GM23338 (cell line): ENCODE data around the gene TMTC4. TPM values are rescaled to one million over a fixed set of nuclear protein-coding genes. Genes with fewer than 3 reads are reported as not detected.

Source experiments
- ATAC-seq: fragments of 200-7000 bp; cut with Tn5 transposase; 3 replicates; pipeline ENCODE4 v1.9.1; 2020
- DNase-seq: peaks from one replicate; pipeline ENCODE4 v3.0.0-alpha.2; 2015; ENCODE audit warnings: low spot score
- H2AFZ ChIP-seq: fragments of 200-600 bp; sonication (generic); 2 replicates; pipeline ENCODE4 v1.8.0; 2016; ENCODE audit warnings: antibody characterized with exemption, mild to moderate bottlenecking, moderate library complexity
- H3F3A ChIP-seq: fragments of 200-600 bp; sonication (generic); replicated peaks from 2 replicates; pipeline ENCODE4 v1.8.0; 2017; ENCODE audit warnings: antibody characterized with exemption, mixed run types, low read depth
- H3K27ac ChIP-seq: fragments of 200-600 bp; sonication (generic); 2 replicates; pipeline ENCODE4 v1.6.1; 2016; ENCODE audit warnings: low read depth
- H3K27me3 ChIP-seq: fragments of 200-600 bp; sonication (generic); 2 replicates; pipeline ENCODE4 v1.8.0; 2016; ENCODE audit warnings: mild to moderate bottlenecking, mixed run types, moderate library complexity; ENCODE audit not compliant: insufficient read depth
- H3K36me3 ChIP-seq: fragments of 200-600 bp; sonication (generic); 2 replicates; pipeline ENCODE4 v1.8.0; 2016; ENCODE audit warnings: mild to moderate bottlenecking; ENCODE audit not compliant: insufficient read depth
- H3K4me1 ChIP-seq: fragments of 200-600 bp; sonication (generic); 2 replicates; pipeline ENCODE4 v1.8.0; 2016; ENCODE audit warnings: mild to moderate bottlenecking, moderate library complexity; ENCODE audit not compliant: insufficient read depth
- H3K4me2 ChIP-seq: fragments of 200-600 bp; sonication (generic); 2 replicates; pipeline ENCODE4 v1.7.1; 2017; ENCODE audit warnings: mixed run types
- H3K4me3 ChIP-seq: fragments of 200-600 bp; sonication (generic); 2 replicates; pipeline ENCODE4 v1.6.1; 2016; ENCODE audit warnings: mixed run types
- H3K79me2 ChIP-seq: fragments of 200-600 bp; sonication (generic); replicated peaks from 2 replicates; pipeline ENCODE4 v1.8.0; 2017; ENCODE audit warnings: mild to moderate bottlenecking; ENCODE audit not compliant: insufficient read depth
- H3K9me2 ChIP-seq: fragments of 200-600 bp; sonication (generic); 2 replicates; pipeline ENCODE4 v1.8.0; 2017; ENCODE audit not compliant: insufficient read depth
- H4K20me1 ChIP-seq: fragments of 200-600 bp; sonication (generic); replicated peaks from 2 replicates; pipeline ENCODE4 v1.8.0; 2017; ENCODE audit warnings: mild to moderate bottlenecking; ENCODE audit not compliant: insufficient read depth
- H3K27ac Mint-ChIP-seq: 2 replicates; pipeline ENCODE4 v1.8.0; 2020; ENCODE audit warnings: inconsistent platforms, mild to moderate bottlenecking, moderate library complexity, mixed read lengths
- H3K27me3 Mint-ChIP-seq: 3 replicates; pipeline ENCODE4 v1.8.0; 2022; ENCODE audit warnings: low read depth, mild to moderate bottlenecking, moderate library complexity, mixed read lengths, inconsistent platforms; ENCODE audit not compliant: insufficient read depth, poor library complexity
- H3K36me3 Mint-ChIP-seq: 3 replicates; pipeline ENCODE4 v1.8.0; 2021; ENCODE audit warnings: low read depth, mild to moderate bottlenecking, inconsistent platforms, moderate library complexity, mixed read lengths
- H3K4me1 Mint-ChIP-seq: 3 replicates; pipeline ENCODE4 v1.8.0; 2020; ENCODE audit warnings: mild to moderate bottlenecking, inconsistent platforms, mixed read lengths
- H3K4me3 Mint-ChIP-seq: 3 replicates; pipeline ENCODE4 v1.8.0; 2021; ENCODE audit warnings: moderate library complexity, mild to moderate bottlenecking, inconsistent platforms, mixed read lengths
- H3K9me3 Mint-ChIP-seq: 3 replicates; pipeline ENCODE4 v1.8.0; 2020; ENCODE audit warnings: moderate library complexity, mild to moderate bottlenecking, inconsistent platforms, mixed read lengths
- CREB1 ChIP-seq: fragments of 250-450 bp; sonication (Bioruptor Pico); IDR thresholded peaks from 2 replicates; pipeline ENCODE4 v1.5.0; 2020; ENCODE audit warnings: low read depth, mild to moderate bottlenecking, moderate library complexity
- EZH2 ChIP-seq: fragments of 200-600 bp; sonication (generic); IDR thresholded peaks from one replicate; pipeline ENCODE4 v1.8.0; 2017; ENCODE audit warnings: antibody characterized with exemption, mild to moderate bottlenecking, low read depth; ENCODE audit not compliant: unreplicated experiment
- EZH2phosphoT487 ChIP-seq: fragments of 200-600 bp; sonication (generic); IDR thresholded peaks from one replicate; pipeline ENCODE4 v1.8.1; 2018; ENCODE audit warnings: antibody characterized with exemption; ENCODE audit not compliant: unreplicated experiment
- JUNB ChIP-seq: IDR thresholded peaks from one replicate; pipeline ENCODE4 v1.6.1; 2016; ENCODE audit warnings: antibody characterized with exemption; ENCODE audit not compliant: unreplicated experiment
- NANOG ChIP-seq: IDR thresholded peaks from 2 replicates; pipeline ENCODE4 v1.6.1; 2016; ENCODE audit warnings: antibody characterized with exemption, borderline replicate concordance
- POLR2AphosphoS5 ChIP-seq: IDR thresholded peaks from 2 replicates; pipeline ENCODE4 v1.6.1; 2016; ENCODE audit warnings: antibody characterized with exemption, low read depth
- STAT1 ChIP-seq: IDR thresholded peaks from one replicate; pipeline ENCODE4 v1.6.1; 2016; ENCODE audit warnings: antibody characterized with exemption; ENCODE audit not compliant: unreplicated experiment
- ZNF114 ChIP-seq: fragments of 250-450 bp; sonication (Bioruptor Pico); IDR thresholded peaks from 2 replicates; pipeline ENCODE4 v1.5.0; 2020; ENCODE audit warnings: mild to moderate bottlenecking, moderate library complexity
- ZNF331 ChIP-seq: fragments of 250-450 bp; sonication (Bioruptor Pico); IDR thresholded peaks from 2 replicates; pipeline ENCODE4 v1.5.0; 2020; ENCODE audit warnings: low read depth, mild to moderate bottlenecking, moderate library complexity
- polyA plus RNA-seq: library from polyadenylated mRNA; unstranded; fragments of >200 nt; fragmentation: Nextera tagmentation; extraction: Ambion mirVana; gene quantifications from 2 replicates; pipeline ENCODE4 v1.2.1, GENCODE V29; 2016
- total RNA-seq: library from RNA; depleted of rRNA; stranded (reverse); fragments of >200 nt; shearing (Covaris generic); gene quantifications from 2 replicates; pipeline ENCODE4 v1.2.3, GENCODE V29; 2014
- TF ChIP-seq, protein P1 (sequence below): IDR thresholded peaks from 2 replicates; pipeline ENCODE4 v1.6.1; 2016; ENCODE audit warnings: antibody characterized with exemption
- TF ChIP-seq, protein P2 (sequence below): fragments of 250-450 bp; sonication (Bioruptor Pico); IDR thresholded peaks from 2 replicates; pipeline ENCODE4 v1.5.0; 2020; ENCODE audit warnings: mild to moderate bottlenecking, moderate library complexity
- TF ChIP-seq, protein P3 (sequence below): IDR thresholded peaks from one replicate; pipeline ENCODE4 v1.6.1; 2018; ENCODE audit warnings: antibody characterized with exemption; ENCODE audit not compliant: unreplicated experiment

The TMTC4 gene
- total and polyA plus RNA-seq, 2 experiments from 2014 or later = 21.9 to 50.0 TPM

DNA sequence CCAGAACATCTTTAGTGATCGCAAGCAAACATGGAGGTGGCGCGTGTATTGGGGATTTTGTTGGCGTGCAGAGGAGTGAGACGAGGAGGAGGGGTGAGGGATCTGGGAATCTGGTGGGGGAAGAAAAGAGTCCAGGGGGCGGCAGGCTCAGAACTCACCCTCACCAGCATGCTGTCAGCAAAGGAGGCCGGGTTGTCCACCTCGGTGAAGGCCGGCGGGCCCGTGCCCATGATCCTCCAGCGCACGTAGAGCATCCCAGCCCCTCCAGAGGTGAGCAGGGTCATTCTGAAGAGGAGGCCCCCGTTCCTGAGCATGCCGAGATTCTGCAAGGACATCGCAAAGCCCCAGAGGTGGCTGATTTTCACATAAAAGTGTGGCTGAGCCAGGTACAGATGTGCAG is 37.2 kb downstream of the TMTC4 start:
- Mint-ChIP-seq H3K27ac (no peak overlapping the region), H3K9me3 (no peaks in the 10 kb centered on the region), H3K4me1 (no peaks in the 10 kb centered on the region), H3K4me3 (no peak overlapping the region), H3K36me3 (peaks cover 67% of the 10 kb centered on the region), H3K27me3 (peaks cover 2% of the 10 kb centered on the region)
- TF ChIP-seq EZH2phosphoT487 = no peak
- TF ChIP-seq, protein P1, sequence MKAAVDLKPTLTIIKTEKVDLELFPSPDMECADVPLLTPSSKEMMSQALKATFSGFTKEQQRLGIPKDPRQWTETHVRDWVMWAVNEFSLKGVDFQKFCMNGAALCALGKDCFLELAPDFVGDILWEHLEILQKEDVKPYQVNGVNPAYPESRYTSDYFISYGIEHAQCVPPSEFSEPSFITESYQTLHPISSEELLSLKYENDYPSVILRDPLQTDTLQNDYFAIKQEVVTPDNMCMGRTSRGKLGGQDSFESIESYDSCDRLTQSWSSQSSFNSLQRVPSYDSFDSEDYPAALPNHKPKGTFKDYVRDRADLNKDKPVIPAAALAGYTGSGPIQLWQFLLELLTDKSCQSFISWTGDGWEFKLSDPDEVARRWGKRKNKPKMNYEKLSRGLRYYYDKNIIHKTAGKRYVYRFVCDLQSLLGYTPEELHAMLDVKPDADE = no peak
- Histone ChIP-seq H3K27me3 (no peaks in the 10 kb centered on the region), H3K4me1 (no peaks in the 10 kb centered on the region), H3K36me3 (peaks cover 28% of the 10 kb centered on the region), H3K27ac (no peak overlapping the region), H3K4me3 (no peak overlapping the region), H4K20me1 (no peaks in the 10 kb centered on the region; the same call in 1 of the 2 replicates), H2AFZ (no peak overlapping the region), H3K79me2 (no peaks in the 10 kb centered on the region), H3K9me2 (no peaks in the 10 kb centered on the region), H3F3A (0 out of 2 replicates have a peak, but pooled peaks cover 8% of the 10 kb centered on the region), H3K4me2 (no peak overlapping the region)
- DNase-seq = no peak
- no peak for ATAC-seq

DNA sequence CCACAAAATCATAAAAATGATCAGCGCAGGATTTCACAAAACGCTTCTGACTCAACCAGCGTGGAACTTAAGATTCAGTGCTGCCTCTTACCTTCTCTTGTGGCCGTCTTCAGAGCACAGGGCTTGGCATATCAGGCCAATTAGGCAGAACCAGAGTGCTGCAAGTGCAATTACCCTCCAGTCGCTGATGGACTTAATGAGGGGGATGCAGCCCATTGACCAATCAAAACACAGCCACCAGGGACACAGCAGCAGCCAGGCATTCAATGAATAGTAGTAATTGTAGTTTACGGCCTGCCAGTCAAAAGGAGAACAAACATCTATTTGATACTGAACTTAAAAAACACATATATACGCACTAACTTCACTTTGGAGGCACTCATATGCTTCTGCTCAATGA is 38.2 kb downstream of the TMTC4 start:
- no peaks in the 10 kb centered on the region for H3K27me3 Mint-ChIP-seq
- no peak overlapping the region for H3K4me2 ChIP-seq
- no peak overlapping the region for H3K27ac ChIP-seq
- no peaks in the 10 kb centered on the region; the same call in 1 of the 2 replicates for H4K20me1 ChIP-seq
- no peaks in the 10 kb centered on the region for H3K4me1 ChIP-seq
- no peak for DNase-seq
- no peak overlapping the region for H3K4me3 Mint-ChIP-seq
- H3K36me3 Mint-ChIP-seq = peaks cover 61% of the 10 kb centered on the region
- peaks cover 28% of the 10 kb centered on the region for H3K36me3 ChIP-seq
- no peak overlapping the region for H3K4me3 ChIP-seq
- H3K9me3 Mint-ChIP-seq = no peaks in the 10 kb centered on the region
- no peaks in the 10 kb centered on the region for H3K79me2 ChIP-seq
- no peak overlapping the region for H2AFZ ChIP-seq
- ATAC-seq = no peak
- no peaks in the 10 kb centered on the region for H3K27me3 ChIP-seq
- no peak overlapping the region for H3K27ac Mint-ChIP-seq
- H3K4me1 Mint-ChIP-seq = peaks cover 3% of the 10 kb centered on the region
- no peaks in the 10 kb centered on the region for H3K9me2 ChIP-seq
- H3F3A ChIP-seq = 0 out of 2 replicates have a peak, but pooled peaks cover 8% of the 10 kb centered on the region
- TF ChIP-seq, protein P2, sequence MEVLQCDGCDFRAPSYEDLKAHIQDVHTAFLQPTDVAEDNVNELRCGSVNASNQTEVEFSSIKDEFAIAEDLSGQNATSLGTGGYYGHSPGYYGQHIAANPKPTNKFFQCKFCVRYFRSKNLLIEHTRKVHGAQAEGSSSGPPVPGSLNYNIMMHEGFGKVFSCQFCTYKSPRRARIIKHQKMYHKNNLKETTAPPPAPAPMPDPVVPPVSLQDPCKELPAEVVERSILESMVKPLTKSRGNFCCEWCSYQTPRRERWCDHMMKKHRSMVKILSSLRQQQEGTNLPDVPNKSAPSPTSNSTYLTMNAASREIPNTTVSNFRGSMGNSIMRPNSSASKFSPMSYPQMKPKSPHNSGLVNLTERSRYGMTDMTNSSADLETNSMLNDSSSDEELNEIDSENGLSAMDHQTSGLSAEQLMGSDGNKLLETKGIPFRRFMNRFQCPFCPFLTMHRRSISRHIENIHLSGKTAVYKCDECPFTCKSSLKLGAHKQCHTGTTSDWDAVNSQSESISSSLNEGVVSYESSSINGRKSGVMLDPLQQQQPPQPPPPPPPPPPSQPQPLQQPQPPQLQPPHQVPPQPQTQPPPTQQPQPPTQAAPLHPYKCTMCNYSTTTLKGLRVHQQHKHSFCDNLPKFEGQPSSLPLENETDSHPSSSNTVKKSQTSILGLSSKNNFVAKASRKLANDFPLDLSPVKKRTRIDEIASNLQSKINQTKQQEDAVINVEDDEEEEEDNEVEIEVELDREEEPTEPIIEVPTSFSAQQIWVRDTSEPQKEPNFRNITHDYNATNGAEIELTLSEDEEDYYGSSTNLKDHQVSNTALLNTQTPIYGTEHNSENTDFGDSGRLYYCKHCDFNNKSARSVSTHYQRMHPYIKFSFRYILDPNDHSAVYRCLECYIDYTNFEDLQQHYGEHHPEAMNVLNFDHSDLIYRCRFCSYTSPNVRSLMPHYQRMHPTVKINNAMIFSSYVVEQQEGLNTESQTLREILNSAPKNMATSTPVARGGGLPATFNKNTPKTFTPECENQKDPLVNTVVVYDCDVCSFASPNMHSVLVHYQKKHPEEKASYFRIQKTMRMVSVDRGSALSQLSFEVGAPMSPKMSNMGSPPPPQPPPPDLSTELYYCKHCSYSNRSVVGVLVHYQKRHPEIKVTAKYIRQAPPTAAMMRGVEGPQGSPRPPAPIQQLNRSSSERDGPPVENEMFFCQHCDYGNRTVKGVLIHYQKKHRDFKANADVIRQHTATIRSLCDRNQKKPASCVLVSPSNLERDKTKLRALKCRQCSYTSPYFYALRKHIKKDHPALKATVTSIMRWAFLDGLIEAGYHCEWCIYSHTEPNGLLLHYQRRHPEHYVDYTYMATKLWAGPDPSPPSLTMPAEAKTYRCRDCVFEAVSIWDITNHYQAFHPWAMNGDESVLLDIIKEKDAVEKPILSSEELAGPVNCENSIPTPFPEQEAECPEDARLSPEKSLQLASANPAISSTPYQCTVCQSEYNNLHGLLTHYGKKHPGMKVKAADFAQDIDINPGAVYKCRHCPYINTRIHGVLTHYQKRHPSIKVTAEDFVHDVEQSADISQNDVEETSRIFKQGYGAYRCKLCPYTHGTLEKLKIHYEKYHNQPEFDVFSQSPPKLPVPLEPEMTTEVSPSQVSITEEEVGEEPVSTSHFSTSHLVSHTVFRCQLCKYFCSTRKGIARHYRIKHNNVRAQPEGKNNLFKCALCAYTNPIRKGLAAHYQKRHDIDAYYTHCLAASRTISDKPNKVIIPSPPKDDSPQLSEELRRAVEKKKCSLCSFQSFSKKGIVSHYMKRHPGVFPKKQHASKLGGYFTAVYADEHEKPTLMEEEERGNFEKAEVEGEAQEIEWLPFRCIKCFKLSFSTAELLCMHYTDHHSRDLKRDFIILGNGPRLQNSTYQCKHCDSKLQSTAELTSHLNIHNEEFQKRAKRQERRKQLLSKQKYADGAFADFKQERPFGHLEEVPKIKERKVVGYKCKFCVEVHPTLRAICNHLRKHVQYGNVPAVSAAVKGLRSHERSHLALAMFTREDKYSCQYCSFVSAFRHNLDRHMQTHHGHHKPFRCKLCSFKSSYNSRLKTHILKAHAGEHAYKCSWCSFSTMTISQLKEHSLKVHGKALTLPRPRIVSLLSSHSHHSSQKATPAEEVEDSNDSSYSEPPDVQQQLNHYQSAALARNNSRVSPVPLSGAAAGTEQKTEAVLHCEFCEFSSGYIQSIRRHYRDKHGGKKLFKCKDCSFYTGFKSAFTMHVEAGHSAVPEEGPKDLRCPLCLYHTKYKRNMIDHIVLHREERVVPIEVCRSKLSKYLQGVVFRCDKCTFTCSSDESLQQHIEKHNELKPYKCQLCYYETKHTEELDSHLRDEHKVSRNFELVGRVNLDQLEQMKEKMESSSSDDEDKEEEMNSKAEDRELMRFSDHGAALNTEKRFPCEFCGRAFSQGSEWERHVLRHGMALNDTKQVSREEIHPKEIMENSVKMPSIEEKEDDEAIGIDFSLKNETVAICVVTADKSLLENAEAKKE = no peak
- TF ChIP-seq JUNB (no peak), CREB1 (no peak), ZNF114 (CRISPR knock-in tag) (no peak), EZH2phosphoT487 (no peak), POLR2AphosphoS5 (no peak), NANOG (no peak), ZNF331 (CRISPR knock-in tag) (no peak), EZH2 (no peak), STAT1 (no peak)
- TF ChIP-seq, protein P3, sequence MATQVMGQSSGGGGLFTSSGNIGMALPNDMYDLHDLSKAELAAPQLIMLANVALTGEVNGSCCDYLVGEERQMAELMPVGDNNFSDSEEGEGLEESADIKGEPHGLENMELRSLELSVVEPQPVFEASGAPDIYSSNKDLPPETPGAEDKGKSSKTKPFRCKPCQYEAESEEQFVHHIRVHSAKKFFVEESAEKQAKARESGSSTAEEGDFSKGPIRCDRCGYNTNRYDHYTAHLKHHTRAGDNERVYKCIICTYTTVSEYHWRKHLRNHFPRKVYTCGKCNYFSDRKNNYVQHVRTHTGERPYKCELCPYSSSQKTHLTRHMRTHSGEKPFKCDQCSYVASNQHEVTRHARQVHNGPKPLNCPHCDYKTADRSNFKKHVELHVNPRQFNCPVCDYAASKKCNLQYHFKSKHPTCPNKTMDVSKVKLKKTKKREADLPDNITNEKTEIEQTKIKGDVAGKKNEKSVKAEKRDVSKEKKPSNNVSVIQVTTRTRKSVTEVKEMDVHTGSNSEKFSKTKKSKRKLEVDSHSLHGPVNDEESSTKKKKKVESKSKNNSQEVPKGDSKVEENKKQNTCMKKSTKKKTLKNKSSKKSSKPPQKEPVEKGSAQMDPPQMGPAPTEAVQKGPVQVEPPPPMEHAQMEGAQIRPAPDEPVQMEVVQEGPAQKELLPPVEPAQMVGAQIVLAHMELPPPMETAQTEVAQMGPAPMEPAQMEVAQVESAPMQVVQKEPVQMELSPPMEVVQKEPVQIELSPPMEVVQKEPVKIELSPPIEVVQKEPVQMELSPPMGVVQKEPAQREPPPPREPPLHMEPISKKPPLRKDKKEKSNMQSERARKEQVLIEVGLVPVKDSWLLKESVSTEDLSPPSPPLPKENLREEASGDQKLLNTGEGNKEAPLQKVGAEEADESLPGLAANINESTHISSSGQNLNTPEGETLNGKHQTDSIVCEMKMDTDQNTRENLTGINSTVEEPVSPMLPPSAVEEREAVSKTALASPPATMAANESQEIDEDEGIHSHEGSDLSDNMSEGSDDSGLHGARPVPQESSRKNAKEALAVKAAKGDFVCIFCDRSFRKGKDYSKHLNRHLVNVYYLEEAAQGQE = no peak
